Hepatocyte (in vitro differentiated cells): ENCODE results near the gene PSMD11. TPM values are rescaled to one million over a fixed set of nuclear protein-coding genes. Genes with fewer than 3 reads are reported as not detected.

Experiments
- DNase-seq: peaks from one replicate; pipeline ENCODE4 v3.0.0-alpha.2; 2016; ENCODE audit warnings: low spot score
- H2AFZ ChIP-seq: fragments of 200-600 bp; sonication (generic); 2 replicates; pipeline ENCODE4 v1.6.0; 2016; ENCODE audit warnings: antibody characterized with exemption, mild to moderate bottlenecking
- H3K27ac ChIP-seq: fragments of 200-600 bp; sonication (generic); 2 replicates; pipeline ENCODE4 v1.5.1; 2016; ENCODE audit warnings: mild to moderate bottlenecking
- H3K27me3 ChIP-seq: fragments of 200-600 bp; sonication (generic); 2 replicates; pipeline ENCODE4 v1.6.1; 2016
- H3K36me3 ChIP-seq: fragments of 200-600 bp; sonication (generic); replicated peaks from 2 replicates; pipeline ENCODE4 v1.5.1; 2016; ENCODE audit warnings: low read depth; ENCODE audit not compliant: insufficient read depth
- H3K4me1 ChIP-seq: fragments of 200-600 bp; sonication (generic); 2 replicates; pipeline ENCODE4 v1.5.1; 2016; ENCODE audit warnings: mild to moderate bottlenecking, moderate library complexity; ENCODE audit not compliant: insufficient read depth
- H3K4me2 ChIP-seq: fragments of 200-600 bp; sonication (generic); 2 replicates; pipeline ENCODE4 v1.6.0; 2016
- H3K4me3 ChIP-seq: fragments of 200-600 bp; sonication (generic); 2 replicates; pipeline ENCODE4 v1.5.1; 2016; ENCODE audit warnings: mild to moderate bottlenecking
- H3K79me2 ChIP-seq: fragments of 200-600 bp; sonication (generic); 2 replicates; pipeline ENCODE4 v1.6.0; 2017; ENCODE audit warnings: mild to moderate bottlenecking
- H3K9me2 ChIP-seq: fragments of 200-600 bp; sonication (generic); replicated peaks from 2 replicates; pipeline ENCODE4 v1.6.0; 2017; ENCODE audit warnings: mild to moderate bottlenecking; ENCODE audit not compliant: insufficient read depth
- H3K9me3 ChIP-seq: fragments of 200-600 bp; sonication (generic); 2 replicates; pipeline ENCODE4 v1.5.1; 2016; ENCODE audit warnings: low read depth, mild to moderate bottlenecking
- H4K20me1 ChIP-seq: fragments of 200-600 bp; sonication (generic); 2 replicates; pipeline ENCODE4 v1.6.0; 2016; ENCODE audit warnings: mild to moderate bottlenecking; ENCODE audit not compliant: insufficient read depth, poor library complexity, severe bottlenecking
- CTCF ChIP-seq: fragments of 200-600 bp; sonication (generic); IDR thresholded peaks from 2 replicates; pipeline ENCODE4 v1.5.1; 2016; ENCODE audit warnings: antibody characterized with exemption, mild to moderate bottlenecking; ENCODE audit not compliant: poor library complexity
- EZH2 ChIP-seq: fragments of 200-600 bp; sonication (generic); IDR thresholded peaks from 2 replicates; pipeline ENCODE4 v1.6.1; 2016; ENCODE audit warnings: antibody characterized with exemption, mild to moderate bottlenecking, borderline replicate concordance
- EZH2phosphoT487 ChIP-seq: fragments of 200-600 bp; sonication (generic); IDR thresholded peaks from one replicate; pipeline ENCODE4 v1.6.1; 2018; ENCODE audit warnings: antibody characterized with exemption, mild to moderate bottlenecking, low read depth, moderate library complexity; ENCODE audit not compliant: unreplicated experiment, severe bottlenecking
- WGBS: methylation state at CpG from one replicate; pipeline ENCODE4 v1.1.6; 2016; ENCODE audit warnings: low lambda C conversion rate; ENCODE audit errors: missing lambda C conversion rate; 5-methylcytosine and 5-hydroxymethylcytosine counted together
- polyA plus RNA-seq: library from polyadenylated mRNA; unstranded; fragments of >200 nt; fragmentation: Nextera tagmentation; extraction: Ambion mirVana; gene quantifications from 2 replicates; pipeline ENCODE4 v1.2.1, GENCODE V29; 2016
- total RNA-seq: library from RNA; depleted of rRNA; stranded (reverse); fragments of >200 nt; gene quantifications from 2 replicates; pipeline ENCODE4 v1.2.3, GENCODE V29; 2014

The PSMD11 gene
- total and polyA plus RNA-seq, 2 experiments from 2014 or later: 62.0 to 141 TPM

GRCh38 chr17:32475258-32475657, 30.9 kb downstream of the PSMD11 start:
- H3K27me3 ChIP-seq: no peaks in the 10 kb centered on the region
- H3K4me3 ChIP-seq: no peak overlapping the region
- H3K36me3 ChIP-seq: no peaks in the 10 kb centered on the region
- no peaks in the 10 kb centered on the region for H3K9me3 ChIP-seq
- H3K9me2 ChIP-seq: no peaks in the 10 kb centered on the region
- no peaks in the 10 kb centered on the region for H4K20me1 ChIP-seq
- no peaks in the 10 kb centered on the region for H3K79me2 ChIP-seq
- H2AFZ ChIP-seq: no peak overlapping the region
- DNase-seq: no peak
- 96% methylated on average over 3 of the region's 3 CpGs for WGBS
- no peak overlapping the region for H3K27ac ChIP-seq
- no peak for TF ChIP-seq EZH2
- no peak for TF ChIP-seq CTCF
- TF ChIP-seq EZH2phosphoT487: no peak
- H3K4me2 ChIP-seq: no peak overlapping the region
- no peaks in the 10 kb centered on the region for H3K4me1 ChIP-seq

GRCh38 chr17:32477220-32477619, 32.9 kb downstream of the PSMD11 start:
- H3K9me2 ChIP-seq: no peaks in the 10 kb centered on the region
- 97% methylated on average over 8 of the region's 8 CpGs for WGBS
- no peak overlapping the region for H3K4me2 ChIP-seq
- DNase-seq: no peak
- no peaks in the 10 kb centered on the region for H3K36me3 ChIP-seq
- no peaks in the 10 kb centered on the region for H3K27me3 ChIP-seq
- no peaks in the 10 kb centered on the region for H3K9me3 ChIP-seq
- H2AFZ ChIP-seq: no peak overlapping the region
- no peaks in the 10 kb centered on the region for H4K20me1 ChIP-seq
- no peaks in the 10 kb centered on the region for H3K4me1 ChIP-seq
- no peaks in the 10 kb centered on the region for H3K79me2 ChIP-seq
- no peak for TF ChIP-seq EZH2
- TF ChIP-seq EZH2phosphoT487: no peak
- no peak for TF ChIP-seq CTCF
- H3K4me3 ChIP-seq: no peak overlapping the region
- H3K27ac ChIP-seq: no peak overlapping the region

GRCh38 chr17:32479074-32479617, 34.8 kb downstream of the PSMD11 start:
- no peak overlapping the region for H3K27ac ChIP-seq
- H2AFZ ChIP-seq: no peak overlapping the region
- WGBS: 93% methylated on average over 5 of the region's 5 CpGs

More at GRCh38 chr17:32479074-32479617, 34.8 kb downstream of the PSMD11 start:
- Histone ChIP-seq H3K4me1 (no peaks in the 10 kb centered on the region), H3K79me2 (no peaks in the 10 kb centered on the region), H3K9me2 (no peaks in the 10 kb centered on the region), H3K9me3 (no peaks in the 10 kb centered on the region), H3K4me3 (no peak overlapping the region), H4K20me1 (no peaks in the 10 kb centered on the region), H3K36me3 (no peaks in the 10 kb centered on the region), H3K4me2 (no peak overlapping the region), H3K27me3 (no peaks in the 10 kb centered on the region)
- TF ChIP-seq CTCF (no peak), EZH2 (no peak)
- no peak for DNase-seq
